Measurements from ENCODE around the gene SSH3.
A peak's percentile ranks its signal among the peaks of the same experiment; 100 is the strongest.

DNA sequence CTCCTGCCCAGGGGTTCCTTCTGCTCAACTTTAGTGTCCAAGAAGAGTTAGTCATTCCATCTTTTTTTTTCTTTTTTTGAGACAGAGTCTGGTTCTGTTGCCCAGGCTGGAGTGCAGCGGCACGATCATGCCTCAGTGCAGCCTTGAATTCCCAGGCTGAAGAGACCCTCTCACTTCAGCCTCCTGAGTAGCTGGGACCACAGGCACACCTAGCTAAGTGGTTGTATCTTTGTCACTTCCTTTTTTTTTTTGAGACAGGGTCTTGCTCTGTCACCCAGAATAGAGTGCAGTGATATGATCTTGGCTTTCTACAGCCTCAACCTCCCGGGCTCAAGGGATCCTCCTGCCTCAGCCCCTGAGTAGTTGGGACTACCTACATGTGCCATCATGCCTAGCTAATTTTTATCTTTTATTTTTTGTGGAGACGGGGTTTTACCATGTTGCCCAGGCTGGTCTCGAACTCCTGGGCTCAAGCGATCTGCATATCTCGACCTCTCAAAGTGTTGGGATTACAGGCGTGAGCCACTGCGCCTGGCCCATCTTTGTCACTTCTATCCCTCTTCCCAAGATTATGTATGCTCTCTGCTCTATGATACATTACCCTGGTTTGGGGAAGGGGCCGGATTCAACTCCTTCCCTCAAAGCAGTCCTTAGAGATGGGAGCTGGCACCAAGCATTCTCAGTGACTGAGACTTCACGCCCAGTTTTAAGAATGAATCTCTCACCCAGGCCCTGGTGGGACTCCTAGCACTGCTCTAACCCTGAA, 10.0 kb downstream of the SSH3 start:
- TF ChIP-seq, protein P1, sequence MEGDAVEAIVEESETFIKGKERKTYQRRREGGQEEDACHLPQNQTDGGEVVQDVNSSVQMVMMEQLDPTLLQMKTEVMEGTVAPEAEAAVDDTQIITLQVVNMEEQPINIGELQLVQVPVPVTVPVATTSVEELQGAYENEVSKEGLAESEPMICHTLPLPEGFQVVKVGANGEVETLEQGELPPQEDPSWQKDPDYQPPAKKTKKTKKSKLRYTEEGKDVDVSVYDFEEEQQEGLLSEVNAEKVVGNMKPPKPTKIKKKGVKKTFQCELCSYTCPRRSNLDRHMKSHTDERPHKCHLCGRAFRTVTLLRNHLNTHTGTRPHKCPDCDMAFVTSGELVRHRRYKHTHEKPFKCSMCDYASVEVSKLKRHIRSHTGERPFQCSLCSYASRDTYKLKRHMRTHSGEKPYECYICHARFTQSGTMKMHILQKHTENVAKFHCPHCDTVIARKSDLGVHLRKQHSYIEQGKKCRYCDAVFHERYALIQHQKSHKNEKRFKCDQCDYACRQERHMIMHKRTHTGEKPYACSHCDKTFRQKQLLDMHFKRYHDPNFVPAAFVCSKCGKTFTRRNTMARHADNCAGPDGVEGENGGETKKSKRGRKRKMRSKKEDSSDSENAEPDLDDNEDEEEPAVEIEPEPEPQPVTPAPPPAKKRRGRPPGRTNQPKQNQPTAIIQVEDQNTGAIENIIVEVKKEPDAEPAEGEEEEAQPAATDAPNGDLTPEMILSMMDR (IDR thresholded peaks at IDR 0.05; ENCODE audit: insufficient read depth, low read length), result no peak
- peak; percentile 68; the same call in 1 of the 2 replicates for TF ChIP-seq SPI1 (IDR thresholded peaks at IDR 0.05; ENCODE audit: borderline replicate concordance, low read depth)
- TF ChIP-seq, protein P2, sequence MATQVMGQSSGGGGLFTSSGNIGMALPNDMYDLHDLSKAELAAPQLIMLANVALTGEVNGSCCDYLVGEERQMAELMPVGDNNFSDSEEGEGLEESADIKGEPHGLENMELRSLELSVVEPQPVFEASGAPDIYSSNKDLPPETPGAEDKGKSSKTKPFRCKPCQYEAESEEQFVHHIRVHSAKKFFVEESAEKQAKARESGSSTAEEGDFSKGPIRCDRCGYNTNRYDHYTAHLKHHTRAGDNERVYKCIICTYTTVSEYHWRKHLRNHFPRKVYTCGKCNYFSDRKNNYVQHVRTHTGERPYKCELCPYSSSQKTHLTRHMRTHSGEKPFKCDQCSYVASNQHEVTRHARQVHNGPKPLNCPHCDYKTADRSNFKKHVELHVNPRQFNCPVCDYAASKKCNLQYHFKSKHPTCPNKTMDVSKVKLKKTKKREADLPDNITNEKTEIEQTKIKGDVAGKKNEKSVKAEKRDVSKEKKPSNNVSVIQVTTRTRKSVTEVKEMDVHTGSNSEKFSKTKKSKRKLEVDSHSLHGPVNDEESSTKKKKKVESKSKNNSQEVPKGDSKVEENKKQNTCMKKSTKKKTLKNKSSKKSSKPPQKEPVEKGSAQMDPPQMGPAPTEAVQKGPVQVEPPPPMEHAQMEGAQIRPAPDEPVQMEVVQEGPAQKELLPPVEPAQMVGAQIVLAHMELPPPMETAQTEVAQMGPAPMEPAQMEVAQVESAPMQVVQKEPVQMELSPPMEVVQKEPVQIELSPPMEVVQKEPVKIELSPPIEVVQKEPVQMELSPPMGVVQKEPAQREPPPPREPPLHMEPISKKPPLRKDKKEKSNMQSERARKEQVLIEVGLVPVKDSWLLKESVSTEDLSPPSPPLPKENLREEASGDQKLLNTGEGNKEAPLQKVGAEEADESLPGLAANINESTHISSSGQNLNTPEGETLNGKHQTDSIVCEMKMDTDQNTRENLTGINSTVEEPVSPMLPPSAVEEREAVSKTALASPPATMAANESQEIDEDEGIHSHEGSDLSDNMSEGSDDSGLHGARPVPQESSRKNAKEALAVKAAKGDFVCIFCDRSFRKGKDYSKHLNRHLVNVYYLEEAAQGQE (IDR thresholded peaks at IDR 0.05; ENCODE audit: insufficient replicate concordance, low read depth), result no peak

Measured in HL-60 (cell line).